NCI-H128 (cell line): Measurements from ENCODE around the gene CAMK1D.
A peak's percentile ranks its signal among the peaks of the same experiment; 100 is the strongest.
"Not testable (repeated sequence)": the region's sequence is repeated elsewhere in the genome, so short reads cannot be mapped to it uniquely, and the experiment has no call there.

Experiments used
- DNase-seq: peaks from one replicate; lab custom pipeline; 2025; ENCODE audit not compliant: unreplicated experiment; lab: John Stamatoyannopoulos, UW

CAMK1D gene

DNA sequence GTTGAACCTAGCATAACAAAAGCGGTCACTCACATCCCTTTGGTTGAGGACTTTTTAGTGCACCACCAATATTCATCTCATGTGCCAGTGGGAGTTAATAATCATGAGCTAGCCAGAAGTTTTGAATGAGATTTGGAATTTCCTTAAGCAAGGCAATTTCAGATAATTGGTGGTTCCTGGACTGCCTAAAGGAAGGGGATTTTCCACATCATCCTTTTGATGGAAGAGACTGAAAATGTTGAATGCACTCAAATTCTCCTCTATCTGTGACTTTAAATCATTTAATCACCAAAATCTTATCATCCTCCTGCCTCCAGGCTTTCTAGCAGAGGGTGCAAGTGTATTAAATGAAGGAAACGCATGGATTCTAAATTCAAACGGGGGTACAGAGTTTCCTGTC lies 391.5 kb downstream of the CAMK1D start:
- no peak for DNase-seq

GRCh38 chr10:12741360-12741804 lies 392.0 kb downstream of the CAMK1D start:
- DNase-seq: no peak

GRCh38 chr10:12742771-12743170 lies 393.4 kb downstream of the CAMK1D start:
- DNase-seq: no peak

- not testable (repeated sequence) for DNase-seq
Measured at GRCh38 chr10:12743466-12743865, 394.1 kb downstream of the CAMK1D start.

DNA sequence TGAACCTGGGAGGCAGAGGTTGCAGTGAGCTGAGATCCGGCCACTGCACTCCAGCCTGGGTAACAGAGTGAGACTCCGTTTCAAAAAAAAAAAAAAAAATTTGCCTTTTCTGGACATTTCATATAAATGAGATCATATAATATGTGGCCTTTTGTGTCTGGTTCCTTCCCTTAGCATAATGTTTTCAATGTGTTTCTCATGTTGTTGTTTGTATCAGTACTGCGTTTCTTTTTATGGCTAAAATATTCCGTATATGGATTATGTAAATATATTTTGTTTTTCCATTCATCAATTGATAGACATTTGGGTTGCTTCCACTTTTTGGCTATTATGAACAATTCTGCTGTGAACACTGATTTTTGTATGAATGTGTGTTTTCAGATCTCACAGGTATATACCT lies 394.6 kb downstream of the CAMK1D start:
- DNase-seq: no peak

DNA sequence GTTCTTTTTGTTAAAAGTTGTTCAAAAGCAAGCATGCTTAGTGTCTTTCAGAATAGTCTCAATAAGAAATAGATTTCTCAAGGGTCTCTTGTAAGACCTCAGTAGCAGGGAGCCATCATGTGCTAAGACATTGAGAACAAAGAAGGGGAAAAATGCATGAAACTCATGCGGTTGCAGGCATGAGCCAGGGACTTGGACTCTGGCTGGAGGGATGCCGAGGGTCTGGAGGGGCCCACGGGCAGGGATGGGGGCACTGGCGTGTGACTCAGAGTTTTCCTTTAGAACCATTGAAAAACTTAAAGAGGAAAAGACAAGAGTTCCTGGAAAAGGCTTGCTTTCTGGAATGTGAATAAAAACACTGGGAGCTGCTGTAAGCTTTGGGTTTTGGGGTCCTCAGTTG lies 398.8 kb downstream of the CAMK1D start:
- DNase-seq: no peak

DNA sequence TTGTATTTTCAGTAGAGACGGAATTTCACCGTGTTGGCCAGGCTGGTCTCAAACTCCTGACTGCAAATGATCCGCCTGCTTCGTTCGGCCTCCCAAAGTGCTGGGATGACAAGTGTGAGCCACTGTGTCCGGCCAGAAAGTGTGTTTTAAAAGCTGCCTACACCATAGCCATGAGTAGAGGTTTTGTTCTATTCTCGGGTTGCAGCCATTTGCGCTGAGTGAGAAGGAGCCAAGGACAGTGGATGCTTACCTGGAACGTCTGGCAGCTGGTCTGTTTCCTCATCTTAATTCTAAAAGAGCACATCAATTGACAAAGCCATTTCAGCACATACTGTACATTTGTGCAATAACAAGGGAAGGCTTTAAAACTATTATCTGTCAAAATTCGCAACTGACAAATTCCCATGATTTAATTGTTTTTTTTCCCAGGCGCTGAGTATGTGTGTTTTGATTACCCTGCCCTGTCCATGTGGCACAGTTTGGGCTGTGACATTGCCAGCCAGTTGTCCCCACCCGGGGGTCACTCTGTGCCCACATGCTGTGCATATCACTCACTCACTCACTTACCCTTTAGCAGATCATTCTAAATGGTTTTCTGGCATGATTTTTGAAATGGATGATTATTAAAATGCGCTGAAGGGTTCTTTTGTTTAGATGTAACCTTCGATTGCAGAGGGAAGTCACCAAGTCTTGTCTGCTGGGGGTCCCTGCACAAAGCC lies 400.6 kb downstream of the CAMK1D start:
- no peak for DNase-seq

- DNase-seq: no peak
Measured at GRCh38 chr10:12750526-12751201, 401.3 kb downstream of the CAMK1D start.

DNA sequence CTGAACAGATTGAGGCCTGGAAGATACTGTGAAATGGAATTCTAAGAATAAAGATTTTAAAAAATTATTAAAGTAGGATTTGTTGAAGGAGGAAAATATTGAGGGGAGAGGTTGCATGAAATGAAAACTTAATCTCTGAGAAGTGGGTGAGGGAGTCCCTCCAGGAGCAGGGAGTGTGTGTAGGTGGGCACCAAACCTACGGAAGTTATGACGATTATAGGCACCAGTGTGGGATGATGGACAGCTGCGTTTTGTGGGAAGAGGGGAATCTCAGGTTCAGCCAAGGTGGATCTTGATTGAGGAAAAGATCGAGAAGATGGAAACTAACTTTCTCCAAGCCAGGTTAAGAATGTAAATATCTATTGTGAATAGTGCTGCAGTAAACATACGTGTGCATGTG lies 405.7 kb downstream of the CAMK1D start:
- DNase-seq: no peak

GRCh38 chr10:12757351-12757750 lies 408.0 kb downstream of the CAMK1D start:
- no peak for DNase-seq

- no peak for DNase-seq
Measured at GRCh38 chr10:12758271-12758670, 408.9 kb downstream of the CAMK1D start.

DNA sequence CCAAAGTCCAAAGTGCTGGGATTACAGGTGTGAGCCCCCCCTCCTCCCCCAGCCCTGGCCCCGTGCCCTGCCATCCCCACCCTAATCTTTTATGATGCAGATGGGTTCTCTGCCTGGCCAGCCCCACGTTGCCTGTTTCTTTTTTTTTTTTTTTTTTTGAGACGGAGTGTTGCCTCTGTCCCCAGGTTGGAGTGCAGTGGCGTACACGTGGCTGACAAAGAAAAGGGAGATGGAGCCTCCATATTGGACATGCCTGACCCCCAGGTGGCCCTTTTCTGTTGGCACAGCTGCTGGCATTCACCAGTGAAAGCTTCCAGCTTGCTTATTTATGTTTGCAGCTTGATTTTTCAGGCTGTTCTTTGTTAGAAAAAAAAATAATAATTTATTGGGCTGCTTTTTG lies 416.9 kb downstream of the CAMK1D start:
- peak; percentile 18 for DNase-seq

GRCh38 chr10:12768156-12769100 lies 419.1 kb downstream of the CAMK1D start:
- DNase-seq: no peak

DNA sequence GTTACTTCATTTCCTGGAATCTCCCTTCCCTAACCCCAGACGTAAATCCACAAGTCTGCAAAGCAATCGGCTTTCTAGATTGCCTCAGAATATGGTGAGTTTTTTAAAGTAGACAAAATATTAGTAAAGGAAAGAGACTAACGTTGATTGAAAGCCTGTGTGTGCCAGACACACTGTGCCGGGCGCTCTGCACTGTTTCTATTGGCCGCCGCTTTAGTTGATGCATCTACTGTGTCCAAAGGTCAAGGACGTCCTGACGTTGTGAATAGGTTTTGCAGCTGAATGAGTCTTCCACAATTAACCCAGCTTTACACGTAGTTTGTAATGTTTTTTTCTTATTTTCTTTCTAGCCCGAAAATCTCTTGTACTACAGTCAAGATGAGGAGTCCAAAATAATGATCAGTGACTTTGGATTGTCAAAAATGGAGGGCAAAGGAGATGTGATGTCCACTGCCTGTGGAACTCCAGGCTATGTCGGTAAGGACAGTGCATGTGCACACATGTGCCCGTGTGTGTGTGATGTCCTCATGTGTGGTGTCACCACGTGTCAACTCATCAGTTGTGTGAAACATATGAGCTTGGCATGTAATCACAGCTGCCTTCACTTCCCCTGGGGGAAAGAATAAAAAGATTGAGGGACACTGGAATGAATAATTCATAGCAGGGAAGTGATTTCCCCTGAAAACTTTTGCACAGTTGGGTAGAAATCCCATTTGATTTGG lies 420.1 kb downstream of the CAMK1D start:
- DNase-seq: no peak

DNA sequence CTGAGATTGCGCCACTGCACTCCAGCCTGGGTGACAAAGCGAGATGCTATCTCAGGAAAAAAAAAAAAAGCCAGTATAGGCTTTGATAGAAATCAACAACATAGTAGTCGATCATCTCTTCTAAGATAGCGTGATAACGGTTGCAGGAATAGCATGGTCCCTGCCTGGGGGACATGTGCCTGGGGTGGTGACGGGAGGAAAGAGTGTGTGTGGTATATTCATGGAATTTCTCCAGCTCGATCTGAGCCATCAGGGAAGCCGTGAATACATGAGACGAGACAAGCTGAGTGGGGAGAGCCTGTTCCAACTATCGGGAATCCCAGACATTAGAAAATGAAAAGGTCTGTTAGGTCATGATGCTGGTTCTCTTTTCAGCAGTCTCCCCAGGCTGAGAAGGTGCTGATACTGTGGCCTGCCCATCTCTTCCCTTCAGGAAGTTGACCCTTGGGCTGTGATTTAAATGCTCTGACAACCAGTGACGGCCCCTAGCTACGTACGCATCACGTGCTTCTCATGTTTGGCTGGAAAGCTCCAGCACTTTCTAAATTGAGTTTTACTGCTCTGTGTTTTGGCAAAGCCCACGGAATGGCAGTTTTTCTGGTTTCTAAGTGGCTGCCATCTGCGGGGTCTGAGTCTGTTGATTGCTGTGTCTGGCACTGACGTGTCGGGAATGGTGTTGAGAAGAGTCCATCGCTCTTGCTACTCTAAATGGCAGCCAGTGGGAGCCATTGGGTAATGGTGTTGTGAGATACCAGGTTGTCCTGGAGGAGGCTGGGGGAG lies 422.8 kb downstream of the CAMK1D start:
- no peak for DNase-seq

DNA sequence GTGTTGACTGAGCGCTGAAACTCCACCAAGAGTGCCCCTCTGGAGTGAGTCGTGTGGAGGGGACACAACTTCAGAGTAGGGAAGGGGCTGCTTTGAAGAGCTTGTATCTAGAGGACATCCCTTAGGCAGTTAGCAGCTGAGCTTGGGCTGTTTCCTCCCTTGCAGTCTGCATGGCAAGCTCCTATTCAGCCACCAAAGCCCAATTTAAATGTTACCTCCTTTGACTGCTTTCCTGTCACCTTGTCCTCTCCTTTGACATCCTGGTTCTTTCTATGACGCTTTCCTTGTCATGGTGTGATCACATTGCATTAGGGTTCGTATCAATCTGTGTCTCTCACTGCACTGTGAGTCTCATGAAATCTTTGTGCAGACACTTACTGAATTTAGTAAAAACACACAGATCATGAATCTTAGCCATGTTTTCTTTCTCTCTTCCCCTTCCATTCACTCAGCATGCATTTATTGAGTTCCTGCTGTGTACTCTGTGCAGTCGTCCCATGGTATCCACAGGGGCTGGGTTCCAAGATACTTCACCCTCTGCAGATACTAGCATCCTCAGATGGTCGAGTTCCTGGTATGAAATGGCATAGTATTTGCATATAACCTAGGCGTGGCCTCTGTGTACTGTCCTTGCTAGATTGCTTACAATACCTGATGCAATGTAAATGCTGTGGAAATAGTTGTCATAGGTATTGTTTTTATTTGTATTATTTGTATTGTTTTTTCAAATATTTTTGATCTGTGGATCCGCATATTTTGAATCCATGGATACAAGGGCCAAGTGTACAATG lies 423.6 kb downstream of the CAMK1D start:
- no peak for DNase-seq

DNA sequence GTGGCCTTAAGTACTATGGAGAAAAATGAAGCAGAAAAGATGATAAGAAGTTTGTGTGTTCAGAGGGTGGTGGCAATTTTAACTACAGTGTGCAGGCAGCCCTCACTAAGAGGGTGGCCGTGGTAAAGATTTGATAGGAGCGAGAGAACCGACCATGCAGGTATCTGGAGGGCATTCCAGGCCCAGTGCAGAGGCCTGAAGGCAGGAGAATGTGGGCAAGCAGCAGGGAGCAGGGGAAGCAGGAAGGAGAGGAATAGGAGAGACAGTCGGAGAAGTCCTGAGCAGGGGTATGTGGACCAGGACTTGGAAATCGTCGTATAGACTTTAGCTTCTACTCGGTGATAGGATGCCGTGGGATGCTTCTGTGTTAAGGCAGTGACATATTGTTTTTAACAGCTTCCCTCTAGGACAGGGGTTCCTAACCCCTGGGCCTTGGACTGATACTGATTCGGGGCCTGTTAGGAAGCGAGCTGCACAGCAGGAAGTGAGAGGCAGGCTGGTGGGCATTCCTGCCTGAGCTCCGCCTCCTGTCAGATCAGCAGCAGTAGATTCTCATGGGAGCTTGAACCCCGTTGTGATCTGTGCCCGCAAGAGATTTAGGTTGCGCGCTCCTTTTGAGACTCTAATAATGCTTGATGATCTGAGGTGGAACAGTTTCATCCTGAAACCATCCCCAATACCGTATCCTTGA lies 425.0 kb downstream of the CAMK1D start:
- no peak for DNase-seq

- DNase-seq: no peak
Measured at GRCh38 chr10:12777840-12778585, 428.7 kb downstream of the CAMK1D start.
